GM19397 (cell line): Measurements from ENCODE around the gene WLS.
A peak's percentile ranks its signal among the peaks of the same experiment; 100 is the strongest.
"Not testable (repeated sequence)": the region's sequence is repeated elsewhere in the genome, so short reads cannot be mapped to it uniquely, and the experiment has no call there.

Experiments used
- ATAC-seq: cut with Tn5 transposase; IDR thresholded peaks from one replicate; pipeline ENCODE4 v1.9.1; 2021; ENCODE audit warnings: mild to moderate bottlenecking, moderate library complexity; ENCODE audit not compliant: unreplicated experiment

WLS gene

GRCh38 chr1:68168545-68169171 lies 63.7 kb downstream of the WLS start:
- no peak for ATAC-seq

GRCh38 chr1:68167211-68167610 lies 65.1 kb downstream of the WLS start:
- no peak for ATAC-seq

- ATAC-seq: no peak
Measured at GRCh38 chr1:68166348-68166747, 66.0 kb downstream of the WLS start.

- ATAC-seq: no peak
Measured at GRCh38 chr1:68165665-68166064, 66.7 kb downstream of the WLS start.

GRCh38 chr1:68164918-68165317 lies 67.4 kb downstream of the WLS start:
- ATAC-seq: no peak

- ATAC-seq: no peak
Measured at GRCh38 chr1:68163220-68163619, 69.1 kb downstream of the WLS start.

GRCh38 chr1:68162761-68163160 lies 69.6 kb downstream of the WLS start:
- no peak for ATAC-seq

GRCh38 chr1:68161672-68162071 lies 70.7 kb downstream of the WLS start:
- ATAC-seq: not testable (repeated sequence)

- ATAC-seq: peak; percentile 74
Measured at GRCh38 chr1:68160935-68161334, 71.4 kb downstream of the WLS start.

- ATAC-seq: no peak
Measured at GRCh38 chr1:68160021-68160420, 72.3 kb downstream of the WLS start.

GRCh38 chr1:68158837-68159236 lies 73.5 kb downstream of the WLS start:
- ATAC-seq: no peak

- ATAC-seq: no peak
Measured at GRCh38 chr1:68157416-68157815, 74.9 kb downstream of the WLS start.

- ATAC-seq: no peak
Measured at GRCh38 chr1:68151690-68152089, 80.6 kb downstream of the WLS start.

GRCh38 chr1:68149907-68150306 lies 82.4 kb downstream of the WLS start:
- ATAC-seq: no peak

- no peak for ATAC-seq
Measured at GRCh38 chr1:68149110-68149798, 83.1 kb downstream of the WLS start.

GRCh38 chr1:68148631-68149030 lies 83.7 kb downstream of the WLS start:
- no peak for ATAC-seq

GRCh38 chr1:68147534-68148171 lies 84.7 kb downstream of the WLS start:
- ATAC-seq: no peak

GRCh38 chr1:68145418-68146126 lies 86.8 kb downstream of the WLS start:
- no peak for ATAC-seq

GRCh38 chr1:68144856-68145255 lies 87.5 kb downstream of the WLS start:
- ATAC-seq: no peak

GRCh38 chr1:68143633-68144032 lies 88.7 kb downstream of the WLS start:
- ATAC-seq: no peak

GRCh38 chr1:68142461-68142860 lies 89.9 kb downstream of the WLS start:
- ATAC-seq: no peak

GRCh38 chr1:68142036-68142435 lies 90.3 kb downstream of the WLS start:
- ATAC-seq: no peak
